GM06990 (cell line): ENCODE results near the gene PKN2.

ENCODE experiments used
- DNase-seq: peaks from one replicate; pipeline ENCODE4 v3.0.0-alpha.2; 2011; ENCODE audit not compliant: insufficient read length; ENCODE audit errors: extremely low read depth
- H3K27me3 ChIP-seq: replicated peaks from 2 replicates; pipeline ENCODE4 v1.6.0; 2011; ENCODE audit warnings: low read length; ENCODE audit not compliant: control insufficient read depth, insufficient read depth
- H3K36me3 ChIP-seq: 2 replicates; pipeline ENCODE4 v1.5.1; 2011; ENCODE audit warnings: low read length; ENCODE audit not compliant: control insufficient read depth, insufficient read depth
- H3K4me3 ChIP-seq: replicated peaks from 2 replicates; pipeline ENCODE4 v1.5.1; 2011; ENCODE audit warnings: low read depth, mild to moderate bottlenecking, control low read depth, low read length
- TF ChIP-seq, protein P1 (sequence below): IDR thresholded peaks from 2 replicates; pipeline ENCODE4 v1.5.1; 2011; ENCODE audit warnings: low read length, control low read depth, mild to moderate bottlenecking, inconsistent platforms; ENCODE audit not compliant: insufficient read depth, poor library complexity, severe bottlenecking

Gene PKN2

DNA sequence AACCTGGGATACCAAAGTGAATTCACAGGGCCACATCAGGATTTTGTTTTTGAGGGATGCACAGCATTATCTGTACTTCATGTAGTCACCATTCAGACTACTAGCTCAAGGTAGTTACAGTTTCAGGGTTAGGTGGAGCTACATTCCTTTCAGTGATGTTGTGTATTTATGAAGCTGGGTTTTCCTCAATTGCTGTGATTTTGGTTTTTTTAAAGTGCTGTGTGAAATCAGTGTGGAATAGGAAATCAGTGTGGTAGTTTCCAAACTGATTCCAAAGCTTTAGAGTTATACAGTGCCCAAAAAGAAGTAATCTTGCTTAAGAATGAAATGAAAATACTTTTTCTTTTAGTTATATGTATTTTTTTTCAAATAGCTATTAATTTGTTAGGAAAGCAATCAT lies 95.8 kb downstream of the PKN2 start:
- TF ChIP-seq, protein P1, sequence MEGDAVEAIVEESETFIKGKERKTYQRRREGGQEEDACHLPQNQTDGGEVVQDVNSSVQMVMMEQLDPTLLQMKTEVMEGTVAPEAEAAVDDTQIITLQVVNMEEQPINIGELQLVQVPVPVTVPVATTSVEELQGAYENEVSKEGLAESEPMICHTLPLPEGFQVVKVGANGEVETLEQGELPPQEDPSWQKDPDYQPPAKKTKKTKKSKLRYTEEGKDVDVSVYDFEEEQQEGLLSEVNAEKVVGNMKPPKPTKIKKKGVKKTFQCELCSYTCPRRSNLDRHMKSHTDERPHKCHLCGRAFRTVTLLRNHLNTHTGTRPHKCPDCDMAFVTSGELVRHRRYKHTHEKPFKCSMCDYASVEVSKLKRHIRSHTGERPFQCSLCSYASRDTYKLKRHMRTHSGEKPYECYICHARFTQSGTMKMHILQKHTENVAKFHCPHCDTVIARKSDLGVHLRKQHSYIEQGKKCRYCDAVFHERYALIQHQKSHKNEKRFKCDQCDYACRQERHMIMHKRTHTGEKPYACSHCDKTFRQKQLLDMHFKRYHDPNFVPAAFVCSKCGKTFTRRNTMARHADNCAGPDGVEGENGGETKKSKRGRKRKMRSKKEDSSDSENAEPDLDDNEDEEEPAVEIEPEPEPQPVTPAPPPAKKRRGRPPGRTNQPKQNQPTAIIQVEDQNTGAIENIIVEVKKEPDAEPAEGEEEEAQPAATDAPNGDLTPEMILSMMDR: no peak
- Histone ChIP-seq H3K4me3 (no peak overlapping the region), H3K27me3 (no peaks in the 10 kb centered on the region), H3K36me3 (0 out of 2 replicates have a peak, but pooled peaks cover 1% of the 10 kb centered on the region)
- DNase-seq: no peak

DNA sequence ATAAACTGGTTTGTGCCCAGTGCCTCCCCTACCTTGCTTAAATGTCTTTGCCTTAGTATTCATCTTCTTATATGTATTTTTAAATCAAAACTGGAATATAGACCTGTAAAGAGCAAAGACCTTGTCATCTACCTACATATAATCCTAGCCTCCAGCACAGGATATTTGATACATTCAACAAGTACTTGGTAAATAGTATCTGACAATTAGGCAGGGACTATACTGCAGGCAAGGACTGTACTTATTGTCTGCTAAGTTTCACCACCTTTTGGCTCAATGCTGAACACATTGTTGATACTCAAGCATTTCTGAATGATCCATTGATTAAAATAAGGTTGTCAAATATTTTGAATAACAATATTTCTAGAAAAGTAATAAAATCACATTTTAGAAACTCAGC lies 96.4 kb downstream of the PKN2 start:
- Histone ChIP-seq H3K4me3 (no peak overlapping the region), H3K36me3 (peaks cover 1% of the 10 kb centered on the region), H3K27me3 (no peaks in the 10 kb centered on the region)
- TF ChIP-seq, protein P1: no peak
- DNase-seq: no peak

DNA sequence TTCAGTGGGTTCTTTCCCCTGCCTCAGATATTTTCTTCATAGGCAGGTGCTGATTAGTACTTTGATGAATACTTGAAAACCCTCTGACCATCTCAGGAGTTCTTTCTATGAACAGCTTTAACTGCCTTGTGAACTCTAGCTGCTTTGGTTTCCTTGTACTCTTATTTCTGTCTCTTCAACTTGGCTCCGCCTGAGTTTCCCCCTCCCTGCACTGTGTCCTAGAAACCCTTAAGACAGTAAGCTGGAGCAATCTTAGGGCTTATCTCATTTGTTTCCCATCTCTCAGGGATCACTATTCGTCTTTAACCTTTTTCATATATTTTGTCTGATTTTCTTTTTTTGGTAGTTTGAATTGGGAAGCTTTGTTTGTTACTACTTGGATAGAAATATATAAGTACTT lies 99.1 kb downstream of the PKN2 start:
- Histone ChIP-seq H3K27me3 (no peaks in the 10 kb centered on the region), H3K4me3 (no peak overlapping the region), H3K36me3 (peaks cover 1% of the 10 kb centered on the region)
- TF ChIP-seq, protein P1: no peak
- no peak for DNase-seq

DNA sequence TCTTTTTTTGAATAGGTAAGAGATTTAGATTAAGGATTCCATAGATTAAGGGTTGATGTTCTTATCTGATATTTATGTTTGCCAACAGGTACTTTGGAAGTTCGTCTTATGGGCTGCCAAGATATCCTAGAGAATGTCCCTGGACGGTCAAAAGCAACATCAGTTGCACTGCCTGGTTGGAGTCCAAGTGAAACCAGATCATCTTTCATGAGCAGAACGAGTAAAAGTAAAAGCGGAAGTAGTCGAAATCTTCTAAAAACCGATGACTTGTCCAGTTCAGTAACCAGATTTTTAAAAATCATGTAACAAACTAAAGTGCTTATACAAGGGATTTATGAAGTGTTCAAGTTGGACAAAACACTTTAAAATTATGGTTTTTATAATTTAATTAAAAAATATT lies 100.5 kb downstream of the PKN2 start:
- DNase-seq: no peak
- Histone ChIP-seq H3K36me3 (peaks cover 1% of the 10 kb centered on the region), H3K4me3 (no peak overlapping the region), H3K27me3 (no peaks in the 10 kb centered on the region)
- TF ChIP-seq, protein P1: no peak

DNA sequence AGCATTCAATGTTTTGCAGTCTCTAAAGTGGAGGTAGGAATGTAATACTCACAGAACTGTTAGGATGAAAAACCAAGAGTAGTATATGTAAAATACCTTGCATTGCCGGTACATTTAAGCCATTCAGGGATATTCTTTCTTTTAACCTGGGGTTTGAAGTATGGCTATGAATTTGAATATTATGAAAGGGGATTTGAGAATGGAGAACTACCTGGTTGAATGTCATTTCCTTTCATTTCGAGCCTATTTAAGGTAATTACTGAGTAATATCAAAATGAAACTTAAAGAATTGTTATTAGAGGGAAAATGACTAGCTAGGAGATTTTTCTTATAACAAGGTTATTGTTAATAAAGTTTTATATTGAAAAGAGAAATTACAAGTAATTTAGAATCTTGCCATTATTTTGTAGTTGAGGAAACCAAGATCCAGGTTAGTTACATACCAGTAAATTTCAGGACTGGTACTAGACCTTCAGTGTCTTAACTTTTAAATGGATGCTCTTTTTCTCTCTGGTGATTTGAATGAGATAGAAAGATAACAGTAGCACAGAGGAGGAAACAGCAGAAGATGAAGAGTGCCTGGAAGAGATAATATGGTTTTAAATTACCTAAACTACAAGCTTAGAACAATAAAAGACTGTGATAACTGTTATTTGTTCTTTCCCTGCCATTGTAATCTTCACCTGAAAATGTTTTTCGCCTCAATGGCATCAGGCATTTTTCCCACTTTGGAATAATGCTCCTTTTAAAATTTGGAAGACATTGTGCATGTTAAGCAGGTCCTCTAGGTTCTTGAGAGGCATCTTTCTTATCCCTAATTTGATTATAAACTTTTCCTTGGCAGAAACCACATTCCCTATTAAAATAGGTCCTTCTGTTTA lies 103.2 kb downstream of the PKN2 start:
- H3K36me3 ChIP-seq: peaks cover 1% of the 10 kb centered on the region
- H3K4me3 ChIP-seq: no peak overlapping the region
- peak; percentile 21 for DNase-seq
- TF ChIP-seq, protein P1: no peak
- no peaks in the 10 kb centered on the region for H3K27me3 ChIP-seq
